EL (cell line): ENCODE results near the gene CAPN11.
A peak's percentile ranks its signal among the peaks of the same experiment; 100 is the strongest.

ENCODE experiments used
- DNase-seq: peaks from one replicate; pipeline ENCODE4 v3.0.0-alpha.2; 2016

CAPN11 gene

DNA sequence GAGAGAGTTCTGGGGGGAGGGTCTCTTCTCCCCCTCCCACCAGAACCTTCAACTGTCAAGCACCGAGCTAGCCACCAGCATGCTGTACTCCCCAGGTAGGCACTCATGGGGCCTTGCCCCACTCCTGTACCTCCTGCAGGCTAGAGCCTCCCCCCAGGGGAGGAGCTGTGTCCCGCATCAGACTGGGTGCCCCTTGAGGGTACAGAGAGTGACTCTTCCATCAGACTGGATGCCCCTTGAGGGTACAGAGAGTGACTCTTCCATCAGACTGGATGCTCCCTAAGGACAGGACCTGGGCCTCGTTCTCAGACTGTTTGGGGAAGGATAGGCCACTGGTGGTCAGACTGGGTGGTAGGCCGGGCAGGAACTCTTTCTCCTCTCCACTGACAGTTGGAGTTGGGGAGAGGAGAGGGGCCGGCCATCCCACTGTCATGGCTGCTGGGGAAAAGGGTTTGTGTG, at the start of gene CAPN11:
CAPN11 (plus strand) TSS at position 51 of the 459 bp plus-strand sequence; CDS start at position 80, 29 bp downstream.
- no peak for DNase-seq

DNA sequence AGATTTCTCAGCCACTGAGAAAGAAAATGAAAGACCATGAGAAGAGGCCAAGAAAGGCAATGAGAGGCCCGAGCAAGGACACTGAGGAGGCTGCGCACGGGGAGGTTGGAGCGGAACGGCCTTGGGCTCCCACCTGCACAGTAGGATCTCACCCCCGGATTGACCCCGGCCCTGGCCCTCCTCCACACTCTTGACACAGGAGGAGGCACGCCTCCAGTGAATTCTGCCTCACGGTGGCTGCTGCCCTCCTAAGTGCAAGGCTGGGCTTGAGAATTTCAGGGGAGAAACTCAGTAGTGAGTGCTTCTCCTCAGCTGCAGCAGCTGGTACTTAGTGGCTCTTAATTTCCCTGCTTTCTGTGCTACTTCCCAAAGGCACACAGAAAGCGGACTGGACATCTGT, 49.4 kb upstream of the CAPN11 start:
- no peak for DNase-seq

DNA sequence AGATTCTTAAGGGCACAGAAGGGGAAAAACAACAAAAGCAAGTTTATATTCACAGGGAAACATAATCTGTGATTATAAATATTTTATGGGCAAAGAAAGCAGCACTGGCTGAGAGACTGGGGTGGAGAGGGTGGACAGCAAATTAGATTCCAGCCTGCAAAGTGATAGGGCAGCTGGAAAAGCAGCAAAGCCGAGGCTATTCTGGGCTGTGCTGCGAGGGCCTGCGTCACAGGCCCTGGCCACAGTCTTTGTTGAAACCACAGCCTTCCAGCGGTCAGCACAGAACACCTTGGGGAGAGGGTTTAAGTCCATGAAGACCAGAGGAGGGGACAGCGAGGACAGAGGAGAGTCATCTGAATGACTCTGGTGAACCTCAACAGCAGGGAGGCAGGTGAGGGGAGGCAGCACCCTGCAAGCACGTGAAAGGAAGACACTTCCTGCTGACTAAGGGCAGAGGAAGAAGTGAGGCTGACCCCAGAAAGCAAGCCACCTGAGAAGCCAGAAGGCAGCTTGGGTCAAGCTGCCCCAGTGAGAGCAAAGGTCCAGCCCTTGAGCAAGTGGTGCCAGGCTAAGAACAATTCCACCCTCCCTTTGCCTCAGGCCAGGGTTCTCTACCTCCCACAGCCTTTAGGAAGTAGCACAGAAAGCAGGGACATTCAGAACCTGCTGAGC, 48.5 kb upstream of the CAPN11 start:
- no peak for DNase-seq

DNA sequence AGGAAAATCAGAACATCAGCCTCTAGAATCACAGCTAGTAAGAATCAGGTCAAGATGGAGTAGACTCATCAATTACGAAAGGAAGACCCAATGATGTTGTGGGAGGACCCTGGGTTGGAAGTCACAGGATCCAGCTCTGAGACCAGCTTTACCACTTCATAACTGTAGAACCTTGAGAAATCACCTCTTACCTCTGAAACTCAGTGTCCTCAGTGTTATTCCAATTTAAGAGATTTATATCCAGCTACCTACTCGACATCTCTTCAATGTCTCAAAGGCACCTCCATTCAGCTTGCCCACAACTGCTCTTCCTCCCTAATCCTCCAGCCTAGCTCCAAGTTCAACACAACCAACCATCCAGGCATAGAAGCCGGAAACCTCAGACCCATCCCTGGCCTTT, 47.7 kb upstream of the CAPN11 start:
- DNase-seq = no peak

DNA sequence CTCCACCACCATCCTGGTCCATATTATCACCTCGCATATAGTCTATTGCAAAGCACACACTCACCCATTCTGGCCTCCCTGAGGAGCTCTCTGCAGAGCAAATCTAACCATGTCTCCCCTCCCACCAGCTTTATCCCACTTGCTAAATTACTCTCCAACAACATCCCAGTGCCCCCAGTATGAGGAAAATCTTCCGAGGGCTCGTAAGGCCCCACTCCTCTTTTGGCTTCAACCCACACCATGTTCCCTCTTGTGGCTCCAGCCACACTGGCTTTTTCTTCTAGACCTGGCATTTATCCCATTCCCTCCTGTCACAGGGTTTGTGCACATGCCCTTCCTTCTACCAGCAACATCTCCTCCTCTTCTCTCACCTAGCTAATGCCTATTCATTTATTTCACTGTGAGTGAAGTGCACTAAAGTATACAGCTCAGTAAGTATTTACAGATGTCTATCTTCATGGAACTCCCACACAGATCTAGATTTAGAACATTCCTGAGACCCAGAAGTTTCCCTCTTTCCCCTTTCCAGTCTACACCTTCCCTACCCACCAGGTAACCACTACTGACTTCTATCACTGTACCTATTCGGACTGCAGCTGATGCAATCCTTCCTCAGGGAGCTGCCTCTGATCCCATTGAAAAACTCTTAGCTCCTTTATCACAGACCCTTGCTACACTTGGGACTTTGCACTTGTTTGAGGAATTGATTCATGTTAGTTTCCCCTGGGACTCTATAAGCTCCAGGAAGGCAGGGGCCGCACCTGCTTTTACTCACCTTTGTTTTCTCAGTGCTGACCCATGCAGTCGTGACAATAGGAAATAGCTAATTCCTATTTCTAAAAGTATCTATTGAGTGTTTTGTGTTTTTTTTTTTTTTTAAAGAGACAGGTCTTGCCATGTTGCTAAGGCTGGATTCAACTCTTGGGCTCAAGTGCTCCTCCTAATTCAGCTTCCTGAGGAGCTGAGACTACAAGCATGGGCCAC, 46.9 kb upstream of the CAPN11 start:
- no peak for DNase-seq

DNA sequence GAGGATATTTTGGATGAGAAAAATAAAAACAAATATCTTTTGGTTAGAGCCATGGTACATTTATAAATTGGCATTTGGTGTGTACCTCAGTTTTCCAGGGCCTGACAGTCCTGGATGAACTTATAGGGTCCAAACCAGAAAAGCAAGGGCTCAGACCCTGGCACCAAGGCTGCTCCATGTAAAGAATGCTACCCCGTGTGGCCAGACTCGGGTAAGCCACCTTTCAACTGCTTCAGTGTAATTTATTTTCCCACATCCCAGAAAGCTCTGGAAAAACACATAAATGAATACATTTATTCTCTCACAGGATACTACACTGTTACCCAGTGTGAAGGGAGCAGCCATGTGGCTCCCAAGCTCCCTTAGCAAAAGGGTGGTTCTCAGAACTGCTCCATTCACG, 45.2 kb upstream of the CAPN11 start:
- no peak for DNase-seq

DNA sequence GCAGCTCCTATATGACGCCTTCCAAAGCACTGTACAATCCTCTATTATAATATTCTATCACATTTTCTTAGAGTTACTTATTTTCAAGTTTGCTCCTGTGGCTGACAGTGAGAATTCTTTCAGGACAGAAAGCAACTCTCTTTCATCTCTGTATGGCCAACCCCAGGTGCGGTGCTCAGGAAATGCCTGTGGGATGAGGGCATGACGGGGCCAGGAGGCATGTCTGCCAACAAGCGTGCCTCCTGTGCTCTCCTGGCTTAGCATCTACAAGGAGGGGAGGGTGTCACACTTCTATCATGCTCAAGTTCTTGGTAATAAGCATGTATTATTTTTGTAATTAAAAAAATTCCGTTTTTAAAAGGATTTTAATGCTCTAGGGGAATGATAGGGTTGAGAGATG, 42.8 kb upstream of the CAPN11 start:
- peak; percentile 65 for DNase-seq

DNA sequence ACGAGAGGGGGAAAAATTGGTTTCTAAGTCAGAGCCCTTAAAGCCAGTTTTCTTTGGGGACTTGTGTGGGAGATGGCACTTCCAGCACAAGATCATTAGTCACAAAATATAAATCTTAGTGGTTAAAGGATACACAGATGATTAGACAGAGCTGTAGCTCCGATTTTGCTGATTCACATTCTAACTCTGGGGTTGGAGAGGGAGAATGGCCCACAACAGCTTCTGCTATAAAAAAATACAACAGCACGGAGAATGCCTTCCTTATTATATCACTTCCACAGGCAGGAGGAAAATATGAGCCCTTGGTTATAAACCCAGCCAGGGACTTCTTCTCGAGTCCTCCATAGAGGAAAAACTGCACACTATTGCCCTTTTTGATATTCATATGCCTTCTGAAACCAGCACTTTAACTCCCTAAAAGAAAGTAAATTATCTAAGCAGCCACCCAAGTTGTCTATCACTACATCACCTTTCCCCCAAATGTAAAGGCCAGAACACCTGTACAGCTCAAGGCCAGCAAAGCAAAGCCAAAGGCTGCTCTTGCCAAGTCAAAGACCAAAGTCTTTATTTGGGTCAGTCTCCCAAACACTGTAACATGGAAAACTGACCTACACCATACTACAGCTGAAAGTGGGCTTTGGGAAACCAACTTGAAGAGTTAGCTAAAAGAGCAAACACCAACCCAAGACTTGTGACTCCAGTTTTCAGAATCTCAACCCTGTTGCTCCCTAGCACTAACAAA, 41.8 kb upstream of the CAPN11 start:
- peak; percentile 94 for DNase-seq

DNA sequence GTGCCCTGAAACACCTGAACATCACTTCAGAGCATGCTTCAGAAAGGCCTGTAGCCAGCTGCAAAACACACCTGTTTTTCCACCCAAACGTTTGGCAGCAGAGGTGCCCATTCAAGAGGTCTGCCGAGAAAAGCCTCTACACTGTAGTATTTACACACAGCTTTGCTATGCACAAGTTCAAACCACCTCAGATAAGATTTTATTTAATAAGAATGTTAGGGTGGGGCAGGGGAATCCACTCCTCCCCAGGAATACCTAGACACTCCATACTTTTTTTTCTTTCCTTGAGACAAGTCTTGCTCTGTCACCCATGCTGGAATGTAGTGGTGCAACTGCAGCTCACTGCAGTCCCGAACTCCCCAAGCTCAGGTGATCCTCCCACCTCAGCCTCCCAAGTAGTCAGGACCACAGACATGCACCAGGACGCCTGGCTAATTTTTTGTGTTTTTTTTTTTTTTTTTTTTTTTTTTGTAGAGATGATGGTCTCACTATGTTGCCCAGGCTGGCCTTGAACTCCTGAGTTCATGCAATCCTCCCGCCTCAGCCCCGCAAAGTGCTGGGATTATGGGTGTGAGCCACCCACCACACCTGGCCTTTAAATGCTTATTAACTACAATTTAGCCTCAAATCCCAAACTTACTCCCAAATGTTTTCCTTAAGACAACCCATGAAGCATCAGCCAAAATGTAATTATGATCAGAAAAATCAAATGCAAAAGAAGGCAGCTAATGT, 41.1 kb upstream of the CAPN11 start:
- DNase-seq = peak; percentile 54

DNA sequence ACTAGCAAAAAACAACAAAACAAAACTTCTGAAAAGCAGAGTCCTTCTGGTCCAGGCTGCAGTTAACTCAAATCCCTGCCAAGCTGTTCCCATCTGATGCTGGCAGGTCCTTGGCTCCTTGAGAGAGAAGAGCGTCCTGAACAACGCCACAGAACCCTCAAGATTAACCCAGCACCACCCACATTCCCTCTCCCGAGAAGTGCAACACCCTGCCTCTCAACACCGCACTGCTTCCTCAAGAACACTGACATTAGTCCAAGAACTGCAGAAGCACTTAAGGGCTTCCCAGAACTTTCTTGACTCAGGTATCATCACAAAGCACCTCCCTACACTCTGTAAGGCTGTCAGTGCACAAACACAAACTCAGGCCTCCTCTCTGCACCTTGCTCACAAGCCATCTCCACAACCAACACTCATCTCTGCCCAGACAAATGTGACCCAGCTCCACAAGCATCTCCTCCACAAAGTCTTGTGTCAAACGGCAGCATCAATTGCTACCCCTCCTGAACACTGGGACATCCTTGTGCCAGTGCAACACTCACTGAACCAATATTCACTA, 38.8 kb upstream of the CAPN11 start:
- no peak for DNase-seq

DNA sequence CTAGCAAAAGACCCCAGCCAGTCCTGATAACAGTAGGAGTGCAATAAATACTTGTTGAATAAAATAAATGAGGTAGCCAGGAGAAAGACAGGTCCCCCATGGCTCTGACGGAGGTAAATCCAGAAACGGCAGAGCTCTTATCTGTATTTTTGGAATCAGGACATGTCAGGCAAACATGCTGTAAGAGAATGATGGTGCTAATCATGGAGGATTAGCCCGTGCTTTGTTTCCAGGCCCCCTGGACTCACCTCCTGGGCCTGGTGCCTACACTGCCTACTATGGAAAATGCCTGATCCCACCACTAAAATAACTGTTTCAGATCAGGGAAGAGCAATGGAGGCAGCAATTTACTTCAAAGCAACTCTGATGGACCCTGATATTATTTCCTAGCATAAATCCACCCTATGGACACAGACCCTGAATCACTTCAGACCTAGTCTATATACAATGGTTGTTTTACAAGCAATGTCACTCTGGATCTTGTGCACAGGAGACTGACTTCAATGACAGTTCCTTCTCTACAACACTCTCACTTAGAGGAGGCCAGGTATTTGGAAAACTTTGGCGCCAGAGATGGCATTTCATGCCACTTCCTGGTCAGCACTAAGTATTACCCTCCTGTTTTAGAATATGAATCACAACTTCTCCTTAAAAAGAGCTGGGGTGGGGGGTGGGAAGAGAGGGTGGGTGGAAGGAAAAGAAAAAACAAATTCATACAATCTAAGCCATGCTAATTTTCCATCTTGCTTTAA, 37.8 kb upstream of the CAPN11 start:
- DNase-seq = no peak

DNA sequence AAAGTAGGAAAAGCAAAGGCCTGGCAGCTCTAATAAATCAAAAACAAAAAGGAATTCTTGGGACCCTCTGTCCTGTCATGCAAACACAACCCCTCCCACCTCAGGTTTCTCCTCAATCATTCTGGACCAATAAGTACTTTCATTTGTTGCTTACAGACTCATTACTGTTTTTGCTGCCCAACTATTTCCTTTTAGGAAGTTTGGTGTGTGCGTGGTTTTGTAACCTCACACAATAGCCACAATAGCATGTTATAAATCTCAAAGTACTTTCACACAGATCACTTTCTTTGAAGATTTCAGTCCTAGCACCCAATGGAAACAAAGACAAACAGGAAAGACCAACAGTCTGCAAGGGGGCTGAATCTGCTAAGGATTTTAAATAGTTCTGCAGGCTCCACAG, 35.8 kb upstream of the CAPN11 start:
- DNase-seq = no peak

DNA sequence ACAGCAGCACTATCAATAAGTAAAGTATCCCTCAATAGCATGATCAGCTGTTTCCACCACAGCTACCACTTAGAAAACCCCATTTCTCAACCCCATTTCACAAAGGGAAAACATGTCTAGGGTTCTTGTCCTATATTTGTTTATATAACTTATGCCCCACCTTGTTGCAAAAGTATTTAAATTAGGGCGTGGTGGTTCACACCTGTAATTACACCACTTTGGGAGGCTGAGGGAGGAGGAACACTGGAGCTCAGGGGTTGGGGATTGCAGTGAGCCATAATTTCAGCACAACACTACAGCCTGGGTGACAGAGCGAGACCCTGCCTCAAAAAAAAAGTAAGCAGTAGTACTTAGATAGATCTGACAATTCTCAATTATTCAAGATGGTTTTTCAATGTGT, 35.1 kb upstream of the CAPN11 start:
- no peak for DNase-seq

DNA sequence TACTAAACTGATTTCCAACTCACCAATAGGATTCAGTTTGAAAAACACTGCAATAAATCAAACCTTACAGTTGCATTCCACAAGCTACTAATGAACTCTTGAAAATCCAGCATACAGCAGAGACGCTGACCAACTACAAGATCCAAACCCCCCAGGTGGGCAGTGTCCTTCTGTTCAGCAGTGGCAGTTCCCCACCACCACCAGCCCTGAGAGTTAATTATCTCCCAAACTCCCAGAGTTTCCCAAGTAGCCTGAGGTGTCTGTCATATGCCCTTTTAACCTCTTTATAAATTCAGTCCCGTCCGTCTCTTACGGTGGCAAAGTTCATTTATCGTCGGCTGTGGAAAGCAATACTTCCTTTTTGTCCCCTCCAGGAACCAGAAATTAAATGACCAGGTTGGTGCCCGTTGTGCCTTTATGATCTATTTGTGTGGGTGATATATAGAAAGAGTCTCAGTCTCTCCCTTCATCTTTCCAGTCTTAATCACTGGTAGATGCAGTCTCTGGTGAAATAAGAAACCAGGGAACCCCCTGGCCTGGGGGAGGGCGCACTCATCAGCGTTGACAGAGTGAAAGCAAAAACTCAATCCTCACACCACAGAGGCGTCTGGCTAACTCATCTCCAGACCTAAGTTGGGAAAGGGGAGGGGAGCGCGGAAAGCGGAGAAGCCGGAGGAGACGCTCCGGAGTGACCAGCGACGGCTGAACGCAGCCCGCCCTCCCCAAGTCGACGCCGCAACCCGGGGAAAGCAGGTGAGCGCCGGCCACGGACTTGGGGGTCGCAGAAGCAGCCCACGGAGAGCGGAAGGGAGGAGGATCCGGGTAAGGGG, 32.1 kb upstream of the CAPN11 start:
- DNase-seq = peak; percentile 75

DNA sequence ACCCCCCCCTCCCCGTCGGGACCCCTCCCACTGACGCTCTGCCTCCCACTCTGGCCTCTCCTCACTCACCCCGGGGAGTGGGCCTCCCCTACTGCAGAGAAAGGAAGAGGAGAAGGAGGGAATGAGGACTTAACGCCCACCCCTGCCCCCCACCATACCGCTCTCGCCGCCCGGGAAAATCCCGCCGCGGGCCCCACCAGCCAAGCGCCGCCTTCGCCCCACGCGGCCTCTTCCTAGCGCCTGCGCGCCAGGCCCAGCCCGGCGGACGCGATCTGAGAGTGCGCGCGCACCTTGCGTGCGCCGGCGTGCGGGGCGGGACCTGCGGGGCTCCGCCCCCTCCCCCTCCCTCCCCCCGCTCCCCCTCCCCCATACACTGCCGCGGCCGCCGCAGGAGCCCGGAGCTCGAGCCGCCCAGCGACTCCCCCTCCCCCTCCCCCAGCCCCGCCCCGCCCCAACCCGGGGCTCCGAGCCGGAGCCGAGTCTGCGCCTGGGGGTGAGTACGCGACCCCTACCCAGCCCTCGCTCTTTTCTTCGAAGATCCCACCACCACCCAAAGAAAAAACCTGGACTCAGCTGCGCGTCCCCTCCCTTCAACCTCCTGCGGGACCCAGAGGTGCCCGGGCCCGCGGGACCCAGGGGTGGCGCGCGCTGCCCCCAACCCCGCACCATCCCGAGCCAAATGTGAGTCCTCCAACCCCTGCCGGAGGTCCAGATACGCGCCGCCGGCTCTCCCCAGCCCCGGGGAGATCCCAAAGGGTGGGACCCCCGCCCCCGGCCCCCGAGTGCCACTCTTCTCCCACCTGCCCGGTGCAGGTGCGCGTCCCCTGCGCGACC, 31.2 kb upstream of the CAPN11 start, which contains the start of the genes MRPL14 and TMEM63B:
MRPL14 (minus strand) TSS at position 267 of the 834 bp plus-strand sequence. CDS start 10,841 bp downstream, outside the sequence.
TMEM63B (plus strand) TSS at position 369 of the 834 bp plus-strand sequence. CDS start 7,031 bp downstream, outside the sequence.
- peak; percentile 87 for DNase-seq

DNA sequence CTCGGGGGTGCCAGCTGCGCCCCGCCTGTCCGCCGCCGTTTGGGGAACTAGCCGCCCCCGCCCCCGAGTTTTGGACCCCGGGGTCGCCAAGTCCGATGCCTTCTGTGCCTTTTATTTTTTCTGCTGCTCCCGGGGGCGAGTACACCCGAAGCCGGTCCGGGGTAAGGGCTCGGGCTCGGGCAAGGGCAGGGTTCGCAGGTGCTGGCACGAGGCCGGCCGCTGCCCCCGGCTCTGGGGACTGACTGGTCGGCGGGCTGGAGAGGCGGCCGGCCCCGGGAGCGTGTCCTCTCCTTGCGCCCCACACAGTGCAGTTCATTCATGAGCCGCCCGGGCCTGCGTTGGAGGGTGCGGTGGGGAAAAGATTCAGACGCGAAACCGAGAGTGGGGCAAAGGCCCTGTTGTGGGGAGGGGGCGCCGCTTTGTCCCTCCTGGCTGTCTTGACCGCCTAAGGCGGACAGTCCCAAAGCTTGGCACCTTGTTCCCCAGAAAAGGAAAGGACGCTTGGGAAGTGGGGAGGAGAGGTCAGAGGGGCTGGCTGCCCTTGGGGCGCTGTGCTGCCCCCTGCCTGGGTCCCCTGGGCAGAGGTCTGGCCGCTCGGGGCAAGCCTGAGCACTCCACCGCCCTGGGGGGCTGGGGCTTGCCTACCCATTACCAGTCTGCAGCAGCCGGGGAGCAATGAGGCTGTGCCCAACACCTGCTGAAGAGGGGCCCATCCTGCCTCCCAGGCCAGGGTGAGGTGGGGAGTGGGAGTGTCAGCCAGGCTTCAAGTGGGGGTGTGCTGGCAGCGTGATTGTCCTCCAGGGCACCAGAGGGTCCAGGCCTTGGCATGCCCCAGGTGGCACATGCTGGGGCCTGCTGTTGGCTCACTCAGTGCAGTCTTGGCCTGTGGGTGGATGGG, 30.4 kb upstream of the CAPN11 start:
- DNase-seq = peak; percentile 51

DNA sequence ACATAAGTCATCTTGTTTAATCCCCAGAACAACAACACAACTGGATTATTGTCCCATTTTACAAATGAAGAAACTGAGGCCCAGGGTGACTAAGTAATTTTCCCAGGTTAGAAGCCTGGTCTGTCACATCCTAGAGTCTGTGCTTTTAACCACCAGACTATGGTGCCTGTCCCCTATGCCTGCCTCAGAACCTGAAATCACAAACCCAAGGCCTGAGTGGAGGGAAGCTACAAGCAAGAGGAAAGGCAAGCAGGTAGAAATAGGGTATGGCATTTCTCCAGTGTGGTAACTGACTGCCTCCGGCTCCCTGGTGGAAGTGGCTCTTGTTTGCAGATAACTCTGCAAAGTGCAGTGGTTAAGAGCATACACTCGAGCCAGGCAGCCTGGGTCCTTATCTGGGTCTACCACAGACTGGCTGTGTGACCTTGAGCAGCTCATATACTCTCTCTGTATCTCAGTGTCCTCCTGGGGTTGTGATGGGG, 28.7 kb upstream of the CAPN11 start:
- DNase-seq = no peak

DNA sequence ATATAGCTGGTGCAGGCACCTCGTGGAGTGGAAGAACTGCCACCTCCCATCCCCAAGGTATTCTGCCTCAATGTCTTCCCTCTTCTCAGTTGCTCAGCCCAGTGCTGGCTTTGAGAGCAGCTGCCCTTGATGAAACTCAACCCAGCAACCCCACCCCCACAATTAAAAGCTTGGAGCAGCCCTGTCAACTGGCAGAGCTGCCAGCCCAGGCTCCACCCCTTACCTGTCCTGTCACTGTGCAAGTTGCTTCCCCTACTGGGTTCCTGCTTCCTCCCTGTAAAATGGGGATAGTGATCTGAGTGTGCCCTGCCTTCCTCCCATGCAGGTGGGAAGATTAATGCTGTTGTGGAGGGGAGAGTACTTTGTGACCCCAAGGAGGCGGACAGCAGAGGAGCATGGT, 26.7 kb upstream of the CAPN11 start:
- no peak for DNase-seq
